NCI-H526 (cell line): ENCODE data around the gene PHC2.

Experiments
- DNase-seq, 2 experiments: peaks; one replicate each; lab custom pipeline; 2025; lab: John Stamatoyannopoulos, UW

PHC2 gene

GRCh38 chr1:33289858-33290154, 141.1 kb downstream of the PHC2 start:
- no peak for DNase-seq

- no peak for DNase-seq
Measured at GRCh38 chr1:33288976-33289857, 141.7 kb downstream of the PHC2 start.

- no peak for DNase-seq
Measured at GRCh38 chr1:33287317-33287716, 143.6 kb downstream of the PHC2 start.

GRCh38 chr1:33286451-33287185, 144.3 kb downstream of the PHC2 start:
- no peak for DNase-seq

- no peak for DNase-seq
Measured at GRCh38 chr1:33284049-33284448, 146.8 kb downstream of the PHC2 start.

- no peak for DNase-seq
Measured at GRCh38 chr1:33282791-33283190, 148.1 kb downstream of the PHC2 start.

- DNase-seq = no peak
Measured at GRCh38 chr1:33281554-33282303, 149.2 kb downstream of the PHC2 start.

- DNase-seq = no peak
Measured at GRCh38 chr1:33280091-33280661, 150.7 kb downstream of the PHC2 start.

- DNase-seq = no peak
Measured at GRCh38 chr1:33277488-33278084, 153.3 kb downstream of the PHC2 start.

- no peak for DNase-seq
Measured at GRCh38 chr1:33276573-33277298, 154.2 kb downstream of the PHC2 start.

- no peak for DNase-seq
Measured at GRCh38 chr1:33275706-33276572, 155.0 kb downstream of the PHC2 start.

GRCh38 chr1:33275195-33275594, 155.7 kb downstream of the PHC2 start:
- no peak for DNase-seq

GRCh38 chr1:33274446-33274845, 156.4 kb downstream of the PHC2 start:
- DNase-seq = peak; percentile 76 to 91

GRCh38 chr1:33273961-33274371, 156.9 kb downstream of the PHC2 start:
- DNase-seq = no peak
